Skeletal muscle tissue (tissue), 4 donors: ENCODE measurements around the gene FTO. TPM values are rescaled to one million over a fixed set of nuclear protein-coding genes. Genes with fewer than 3 reads are reported as not detected.

ENCODE experiments used
- H3K27ac ChIP-seq: one replicate; pipeline ENCODE4 v1.7.0; 2013; ENCODE audit warnings: mild to moderate bottlenecking, low read depth, low read length, inconsistent platforms
- H3K27me3 ChIP-seq, 3 donors: one replicate each; pipeline ENCODE4 v1.7.0; 2013; ENCODE audit warnings: low read length in 3 of 3; ENCODE audit not compliant: control insufficient read depth in 3 of 3, insufficient read depth in 3 of 3
- H3K36me3 ChIP-seq, 3 donors: one replicate each; pipeline ENCODE4 v1.7.0; 2013; ENCODE audit warnings: low read length in 3 of 3; ENCODE audit not compliant: control insufficient read depth in 3 of 3, insufficient read depth in 3 of 3
- H3K4me1 ChIP-seq, 3 donors: one replicate each; pipeline ENCODE4 v1.7.0; 2013; ENCODE audit warnings: low read length in 3 of 3, mild to moderate bottlenecking in 3 of 3; ENCODE audit not compliant: control insufficient read depth in 3 of 3, insufficient read depth in 3 of 3
- H3K4me3 ChIP-seq, 3 donors: one replicate each; pipeline ENCODE4 v1.7.0; 2013; ENCODE audit warnings: low read length in 3 of 3
- H3K9ac ChIP-seq, 3 donors: one replicate each; pipeline ENCODE4 v1.7.0; 2013; ENCODE audit warnings: low read length in 3 of 3, mild to moderate bottlenecking in 3 of 3, moderate library complexity in 2 of 3, low read depth in 1 of 3
- H3K9me3 ChIP-seq, 3 donors: one replicate each; pipeline ENCODE4 v1.7.0; 2013; ENCODE audit warnings: low read length in 3 of 3; ENCODE audit not compliant: control insufficient read depth in 3 of 3
- total RNA-seq: library from RNA; depleted of rRNA; stranded (reverse); fragments of >200 nt; gene quantifications from one replicate; pipeline ENCODE4 v1.2.3, GENCODE V29; 2014
- donor health status: Osteomylitis.

FTO gene
- total RNA-seq, 1 donor from 2014 or later, result 37.1 TPM

GRCh38 chr16:53863861-53864260 lies 159.9 kb downstream of the FTO start:
- no peaks in the 10 kb centered on the region for H3K27me3 ChIP-seq
- H3K9ac ChIP-seq, result no peak overlapping the region
- no peak overlapping the region for H3K27ac ChIP-seq
- H3K4me1 ChIP-seq, result peaks cover 0 to 9% (median 0%) of the 10 kb centered on the region in 3 donors
- peaks cover 0 to 3% (median 0%) of the 10 kb centered on the region in 3 donors for H3K36me3 ChIP-seq
- no peak overlapping the region for H3K4me3 ChIP-seq
- no peaks in the 10 kb centered on the region for H3K9me3 ChIP-seq

- Histone ChIP-seq H3K4me1 (peaks cover 0 to 9% (median 0%) of the 10 kb centered on the region in 3 donors), H3K9ac (no peak overlapping the region), H3K4me3 (no peak overlapping the region), H3K27ac (no peak overlapping the region), H3K36me3 (peaks cover 0 to 3% (median 0%) of the 10 kb centered on the region in 3 donors), H3K9me3 (no peaks in the 10 kb centered on the region), H3K27me3 (no peaks in the 10 kb centered on the region)
These were observed 161.0 kb downstream of the FTO start for GRCh38 chr16:53864819-53865493.

- Histone ChIP-seq H3K4me3 (no peak overlapping the region), H3K9me3 (no peaks in the 10 kb centered on the region), H3K27ac (no peak overlapping the region), H3K9ac (no peak overlapping the region), H3K36me3 (peaks cover 0 to 3% (median 0%) of the 10 kb centered on the region in 3 donors), H3K4me1 (peaks cover 0 to 9% (median 0%) of the 10 kb centered on the region in 3 donors), H3K27me3 (no peaks in the 10 kb centered on the region)
These were observed 161.5 kb downstream of the FTO start for GRCh38 chr16:53865494-53865863.

- no peaks in the 10 kb centered on the region for H3K9me3 ChIP-seq
- no peak overlapping the region for H3K27ac ChIP-seq
- no peak overlapping the region for H3K4me3 ChIP-seq
These were observed 162.6 kb downstream of the FTO start for GRCh38 chr16:53866520-53866919.

GRCh38 chr16:53870831-53871230 lies 166.9 kb downstream of the FTO start:
- Histone ChIP-seq H3K27me3 (no peaks in the 10 kb centered on the region), H3K36me3 (peaks cover 0 to 3% (median 0%) of the 10 kb centered on the region in 3 donors), H3K9ac (no peak overlapping the region), H3K4me1 (no peaks in the 10 kb centered on the region), H3K4me3 (no peak overlapping the region), H3K9me3 (no peaks in the 10 kb centered on the region), H3K27ac (no peak overlapping the region)

More at GRCh38 chr16:53866520-53866919, 162.6 kb downstream of the FTO start:
- Histone ChIP-seq H3K4me1 (peaks cover 0 to 9% (median 0%) of the 10 kb centered on the region in 3 donors), H3K9ac (no peak overlapping the region), H3K36me3 (peaks cover 0 to 3% (median 0%) of the 10 kb centered on the region in 3 donors), H3K27me3 (no peaks in the 10 kb centered on the region)

- H3K4me3 ChIP-seq, result no peak overlapping the region
- no peaks in the 10 kb centered on the region for H3K27me3 ChIP-seq
- H3K36me3 ChIP-seq, result peaks cover 0 to 3% (median 0%) of the 10 kb centered on the region in 3 donors
- no peak overlapping the region for H3K27ac ChIP-seq
- no peak overlapping the region for H3K9ac ChIP-seq
- no peaks in the 10 kb centered on the region for H3K9me3 ChIP-seq
- no peaks in the 10 kb centered on the region for H3K4me1 ChIP-seq
These were observed 168.6 kb downstream of the FTO start for GRCh38 chr16:53872248-53873221.

- Histone ChIP-seq H3K4me1 (no peaks in the 10 kb centered on the region), H3K27ac (no peak overlapping the region), H3K27me3 (no peaks in the 10 kb centered on the region), H3K9me3 (no peaks in the 10 kb centered on the region), H3K36me3 (peaks cover 0 to 15% (median 12%) of the 10 kb centered on the region in 3 donors), H3K4me3 (no peak overlapping the region), H3K9ac (no peak overlapping the region)
These were observed 172.9 kb downstream of the FTO start for GRCh38 chr16:53876811-53877210.

GRCh38 chr16:53878216-53878615 lies 174.3 kb downstream of the FTO start:
- no peaks in the 10 kb centered on the region for H3K4me1 ChIP-seq
- no peaks in the 10 kb centered on the region for H3K27me3 ChIP-seq
- H3K27ac ChIP-seq, result no peak overlapping the region
- H3K9me3 ChIP-seq, result no peaks in the 10 kb centered on the region
- H3K36me3 ChIP-seq, result peaks cover 0 to 15% (median 11%) of the 10 kb centered on the region in 3 donors
- H3K9ac ChIP-seq, result no peak overlapping the region
- no peak overlapping the region for H3K4me3 ChIP-seq

GRCh38 chr16:53881371-53881770 lies 177.4 kb downstream of the FTO start:
- Histone ChIP-seq H3K9ac (no peak overlapping the region), H3K27ac (no peak overlapping the region), H3K4me1 (no peaks in the 10 kb centered on the region), H3K4me3 (no peak overlapping the region), H3K9me3 (no peaks in the 10 kb centered on the region), H3K36me3 (peaks cover 0 to 23% (median 15%) of the 10 kb centered on the region in 3 donors), H3K27me3 (no peaks in the 10 kb centered on the region)

GRCh38 chr16:53882310-53882709 lies 178.4 kb downstream of the FTO start:
- Histone ChIP-seq H3K27ac (no peak overlapping the region), H3K4me3 (no peak overlapping the region), H3K4me1 (no peaks in the 10 kb centered on the region), H3K9me3 (no peaks in the 10 kb centered on the region), H3K9ac (no peak overlapping the region), H3K36me3 (peaks cover 0 to 23% (median 15%) of the 10 kb centered on the region in 3 donors), H3K27me3 (no peaks in the 10 kb centered on the region)
